Coronary artery (tissue), 2 donors: Measurements from ENCODE around the gene TNFRSF21.

Experiments
- DNase-seq: peaks from one replicate; pipeline ENCODE4 v3.0.0-alpha.2; 2017; ENCODE audit warnings: low spot score
- H3K27ac ChIP-seq, 2 donors: fragments of 200-600 bp; sonication (generic); one replicate each; pipeline ENCODE4 v1.5.1; 2016 to 2019
- H3K4me3 ChIP-seq: fragments of 200-600 bp; sonication (generic); 2 replicates; pipeline ENCODE4 v1.5.1; 2016; ENCODE audit warnings: mild to moderate bottlenecking, moderate library complexity
- TF ChIP-seq, protein P1 (sequence below): fragments of 200-600 bp; sonication (generic); IDR thresholded peaks from one replicate; pipeline ENCODE4 v1.5.1; 2019; ENCODE audit warnings: antibody characterized with exemption

Gene TNFRSF21

DNA sequence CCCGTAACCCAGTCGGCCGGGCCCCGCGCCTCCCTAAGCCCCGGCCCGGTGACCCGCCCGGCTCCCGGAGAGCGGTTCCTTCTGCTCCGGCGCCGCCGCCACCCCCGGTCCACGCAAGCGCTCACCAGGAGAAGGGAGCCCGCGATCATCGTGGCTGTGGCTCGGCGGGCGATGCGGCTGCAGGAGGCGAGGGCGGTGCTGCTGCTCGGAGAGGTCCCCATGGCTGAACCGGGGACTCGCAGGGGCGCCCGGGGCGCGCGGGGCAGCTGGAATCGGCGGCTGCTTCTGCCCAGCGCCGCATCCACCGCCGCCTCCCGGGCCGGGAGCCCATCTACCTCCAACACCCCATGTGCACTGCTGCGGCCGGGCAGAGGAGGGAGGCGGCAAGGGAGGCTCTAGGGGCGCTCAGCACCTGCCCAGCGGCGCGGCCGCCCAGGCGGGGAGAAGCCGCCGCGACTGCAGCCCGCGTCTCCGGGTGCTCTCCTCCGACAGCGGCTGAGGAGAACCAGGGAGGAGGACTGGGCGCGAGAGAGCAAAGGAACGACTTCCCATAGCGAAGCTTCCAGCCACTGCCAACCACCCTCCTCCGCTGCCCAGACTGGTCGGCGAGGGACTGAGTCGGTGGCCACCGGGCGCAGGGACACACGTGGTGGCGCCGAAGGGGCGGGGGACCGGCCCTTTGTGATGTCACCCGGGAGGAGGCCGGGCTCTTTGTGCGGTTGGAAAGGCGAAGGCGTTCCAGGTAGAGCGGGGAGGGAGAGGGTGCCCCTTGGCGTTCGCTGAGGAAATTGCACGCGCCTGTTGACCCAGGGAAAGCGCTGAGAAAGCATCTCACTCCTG, at the start of gene TNFRSF21:
TNFRSF21 (minus strand) TSS at position 615 of the 840 bp plus-strand sequence; CDS start at position 221, 394 bp downstream.
- TF ChIP-seq, protein P1, sequence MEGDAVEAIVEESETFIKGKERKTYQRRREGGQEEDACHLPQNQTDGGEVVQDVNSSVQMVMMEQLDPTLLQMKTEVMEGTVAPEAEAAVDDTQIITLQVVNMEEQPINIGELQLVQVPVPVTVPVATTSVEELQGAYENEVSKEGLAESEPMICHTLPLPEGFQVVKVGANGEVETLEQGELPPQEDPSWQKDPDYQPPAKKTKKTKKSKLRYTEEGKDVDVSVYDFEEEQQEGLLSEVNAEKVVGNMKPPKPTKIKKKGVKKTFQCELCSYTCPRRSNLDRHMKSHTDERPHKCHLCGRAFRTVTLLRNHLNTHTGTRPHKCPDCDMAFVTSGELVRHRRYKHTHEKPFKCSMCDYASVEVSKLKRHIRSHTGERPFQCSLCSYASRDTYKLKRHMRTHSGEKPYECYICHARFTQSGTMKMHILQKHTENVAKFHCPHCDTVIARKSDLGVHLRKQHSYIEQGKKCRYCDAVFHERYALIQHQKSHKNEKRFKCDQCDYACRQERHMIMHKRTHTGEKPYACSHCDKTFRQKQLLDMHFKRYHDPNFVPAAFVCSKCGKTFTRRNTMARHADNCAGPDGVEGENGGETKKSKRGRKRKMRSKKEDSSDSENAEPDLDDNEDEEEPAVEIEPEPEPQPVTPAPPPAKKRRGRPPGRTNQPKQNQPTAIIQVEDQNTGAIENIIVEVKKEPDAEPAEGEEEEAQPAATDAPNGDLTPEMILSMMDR: peak; percentile 77
- Histone ChIP-seq H3K4me3 (peak within 1 kb of the TSS; percentile 82), H3K27ac (peak within 1 kb of the TSS in 1 of 2 donors; percentile 63)
- DNase-seq: peak; percentile 84

DNA sequence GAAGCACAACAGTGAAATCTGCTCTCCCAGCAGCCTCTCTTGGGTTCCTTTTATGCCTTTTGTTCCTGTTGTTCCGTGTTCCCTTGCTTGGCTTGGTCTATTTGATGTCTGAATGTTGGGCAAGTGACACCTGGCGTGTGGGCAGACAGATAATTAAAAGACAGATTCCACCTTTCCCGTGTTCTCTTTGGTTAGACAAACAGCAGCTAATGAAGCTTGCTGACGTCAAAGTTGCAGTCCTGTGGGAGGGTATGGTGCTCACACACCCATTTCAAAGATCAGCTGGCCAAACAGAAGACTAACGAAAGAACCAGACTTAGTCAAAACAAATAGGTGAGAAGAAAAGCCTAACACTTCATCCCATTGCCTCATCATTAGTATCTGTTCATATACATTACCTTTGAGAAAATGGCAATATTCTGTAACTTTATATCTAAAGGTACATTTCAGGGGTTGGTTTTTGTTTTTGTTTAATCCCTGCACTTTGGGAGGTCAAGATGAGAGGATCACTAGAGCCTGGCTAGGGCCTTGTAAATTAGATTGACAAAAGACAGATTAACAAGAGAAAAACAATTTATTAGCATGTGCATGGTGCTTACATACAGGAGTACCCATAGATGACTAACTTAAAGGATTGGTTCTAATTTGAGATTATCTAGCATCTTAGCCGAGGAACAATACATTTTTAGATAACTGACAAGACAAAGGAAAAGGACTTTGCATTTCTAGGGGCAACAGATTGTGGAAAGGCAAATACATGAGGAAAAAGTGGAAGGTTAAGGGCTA, 48.9 kb upstream of the TNFRSF21 start:
- TF ChIP-seq, protein P1: no peak
- DNase-seq: no peak
- Histone ChIP-seq H3K27ac (no peak overlapping the region), H3K4me3 (no peak overlapping the region)

DNA sequence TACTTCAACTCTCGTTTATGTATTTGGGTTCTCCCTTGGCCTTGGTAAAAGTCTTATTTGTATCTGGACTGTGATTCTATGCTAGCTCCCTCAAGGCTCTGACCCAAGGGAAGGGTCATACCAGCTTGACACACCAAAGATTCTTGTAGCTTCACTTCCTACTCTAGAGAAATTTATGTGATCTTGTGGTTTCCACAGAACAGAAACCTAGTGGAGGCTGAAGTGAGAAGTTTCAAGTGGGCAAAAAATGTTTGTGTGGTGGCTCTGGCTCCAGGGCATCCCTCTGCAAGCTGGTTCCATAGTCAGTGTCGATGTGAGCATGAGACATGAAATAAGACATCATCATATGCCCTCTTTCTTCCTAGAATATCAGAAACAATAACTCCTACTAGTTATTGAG, 48.1 kb upstream of the TNFRSF21 start:
- H3K27ac ChIP-seq: no peak overlapping the region
- no peak for DNase-seq
- H3K4me3 ChIP-seq: no peak overlapping the region
- TF ChIP-seq, protein P1: no peak

DNA sequence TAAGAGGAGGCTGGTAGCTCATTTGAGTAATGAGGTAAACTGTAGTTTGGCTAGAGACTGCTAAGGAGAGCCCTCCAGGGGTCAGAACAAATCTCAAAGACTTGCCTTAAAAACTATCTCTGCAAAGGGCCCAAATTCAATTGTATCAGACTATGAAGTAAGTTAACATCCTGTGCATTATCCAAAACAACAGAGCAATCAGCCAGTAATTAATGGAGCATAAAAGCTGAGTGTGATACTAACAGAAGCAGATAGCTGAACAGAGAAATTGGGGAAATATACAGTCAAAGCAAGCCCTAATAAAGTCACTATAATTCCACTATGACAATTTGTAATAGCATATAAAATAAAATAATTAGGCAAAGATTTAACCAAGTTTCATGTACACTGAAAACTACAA, 45.8 kb upstream of the TNFRSF21 start:
- H3K4me3 ChIP-seq: no peak overlapping the region
- DNase-seq: no peak
- no peak overlapping the region for H3K27ac ChIP-seq
- TF ChIP-seq, protein P1: no peak

DNA sequence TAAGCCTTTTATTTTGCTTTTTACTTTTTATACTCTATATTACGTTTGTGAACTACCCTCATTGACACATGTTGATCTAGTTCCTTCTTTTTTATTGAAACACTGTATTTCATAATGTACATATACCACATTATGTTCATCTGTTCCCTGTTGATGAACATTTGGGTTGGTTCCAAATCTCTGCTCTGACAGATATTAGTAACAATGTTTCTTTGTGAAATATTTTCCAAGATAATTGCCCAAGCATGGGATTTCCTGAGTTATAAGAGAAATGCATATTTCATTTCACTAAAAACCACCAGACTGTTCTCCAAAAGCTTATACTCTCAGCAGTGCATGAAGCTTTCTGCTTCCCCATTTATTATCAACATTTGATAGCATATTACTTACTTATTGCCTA, 44.2 kb upstream of the TNFRSF21 start:
- no peak for DNase-seq
- Histone ChIP-seq H3K4me3 (no peak overlapping the region), H3K27ac (no peak overlapping the region)
- TF ChIP-seq, protein P1: no peak

DNA sequence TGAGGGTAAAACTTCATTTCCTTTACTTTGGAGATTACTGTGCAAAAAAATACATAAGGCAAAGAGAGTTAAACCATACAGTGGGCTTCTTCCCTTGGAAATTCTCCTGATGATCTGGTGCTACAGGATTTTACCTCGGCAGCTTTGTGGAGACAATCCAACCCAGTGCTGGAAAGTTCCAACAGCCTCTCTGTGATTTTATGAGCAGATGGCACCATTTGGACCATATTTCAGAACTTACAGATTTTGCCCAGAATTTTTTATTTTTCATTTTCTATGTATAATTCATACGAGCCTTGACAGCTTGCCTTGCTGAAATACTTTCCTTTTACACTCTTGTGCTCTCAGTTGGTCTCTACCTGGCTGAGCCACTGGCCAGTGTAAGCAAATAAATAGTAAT, 43.3 kb upstream of the TNFRSF21 start:
- TF ChIP-seq, protein P1: no peak
- no peak for DNase-seq
- no peak overlapping the region for H3K27ac ChIP-seq
- no peak overlapping the region for H3K4me3 ChIP-seq
